ENCODE results near the gene UHRF1. TPM values are rescaled to one million over a fixed set of nuclear protein-coding genes. Genes with fewer than 3 reads are reported as not detected.

UHRF1 gene
- polyA plus RNA-seq, 1 of the 3 experiments (the other 2 are of a cell fraction): 43.4 TPM

DNA sequence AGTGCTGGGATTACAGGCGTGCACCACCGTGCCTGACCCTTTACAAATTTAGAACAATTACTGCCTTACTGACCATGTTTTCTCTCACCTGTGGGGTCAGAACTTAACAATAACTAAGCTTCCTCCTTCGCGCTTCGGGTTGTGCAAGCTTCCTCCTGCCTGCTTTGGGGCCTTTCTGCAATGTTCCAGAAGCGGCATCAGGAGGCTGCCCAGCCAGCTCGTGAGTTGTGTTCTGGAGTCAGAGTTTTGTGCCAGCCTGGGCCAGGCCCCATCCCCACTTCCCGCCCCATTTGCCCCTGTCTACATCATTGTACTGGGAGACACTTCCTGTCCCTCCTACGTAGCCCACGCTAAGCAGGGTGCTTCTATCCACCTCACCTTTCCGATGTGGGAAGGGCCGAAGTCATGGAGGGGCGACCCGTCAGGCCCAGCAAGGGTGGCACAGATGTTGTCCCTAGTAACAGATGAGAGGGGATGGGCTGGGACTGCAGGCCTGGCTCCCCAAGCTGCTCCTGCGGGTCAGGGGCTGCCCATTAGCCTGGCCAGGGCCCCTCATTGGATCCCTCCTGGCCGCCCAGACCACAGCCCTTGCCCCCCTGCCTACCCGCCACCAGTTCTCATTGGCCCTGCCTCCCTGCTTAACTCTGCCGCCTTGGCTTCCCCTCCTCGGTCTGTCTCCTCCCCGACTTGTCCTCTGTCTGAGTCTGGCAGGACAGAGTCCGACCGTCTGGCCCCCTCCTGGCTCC, 13.4 kb downstream of the UHRF1 start:
- Histone ChIP-seq H3K9me3 (no peaks in the 10 kb centered on the region), H3K27me3 (ENCODE audit: insufficient read depth) (no peaks in the 10 kb centered on the region), H3K36me3 (replicated peaks in 1 of 2; ENCODE audit: control insufficient read depth in 1 of 2, insufficient read depth in 2 of 2, low read length in 1 of 2) (peaks cover 0 to 7% of the 10 kb centered on the region in 2 experiments), H4K20me1 (ENCODE audit: insufficient read depth) (peaks cover 20% of the 10 kb centered on the region; the same call in 1 of the 2 replicates), H3K79me2 (ENCODE audit: insufficient read depth) (peaks cover 99% of the 10 kb centered on the region), H2AFZ (ENCODE audit: low read depth) (no peak overlapping the region), H3F3A (replicated peaks; ENCODE audit: insufficient read depth) (peaks cover 11% of the 10 kb centered on the region), H3K9me2 (no peaks in the 10 kb centered on the region), H3K4me2 (no peak overlapping the region), H3K4me1 (ENCODE audit: control insufficient read depth in 1 of 2, insufficient read depth in 2 of 2, low read depth in 1 of 2, low read length in 1 of 2) (peaks cover 0 to 7% of the 10 kb centered on the region in 2 experiments; a peak in 1 of 4 replicates), H3K27ac (ENCODE audit: low read depth in 2 of 2, low read length in 1 of 2) (no peak overlapping the region; a peak in 1 of 4 replicates), H3K4me3 (ENCODE audit: low read depth in 2 of 2, low read length in 1 of 2) (no peak overlapping the region), H3K9ac (no peak overlapping the region)
- CTCF ChIA-PET: interaction anchor here (0.9 to 1.0 kb wide), 2 partner anchors 10 to 11 kb away, joined by 3 to 5 read pairs; no protein-coding TSS in a partner anchor
- WGBS (ENCODE audit: low lambda C conversion rate): 90% methylated on average over 22 of the region's 22 CpGs
- TF ChIP-seq FOXJ3 (CRISPR knock-in tag; IDR thresholded peaks at IDR 0.05): no peak
- TF ChIP-seq, protein P1, sequence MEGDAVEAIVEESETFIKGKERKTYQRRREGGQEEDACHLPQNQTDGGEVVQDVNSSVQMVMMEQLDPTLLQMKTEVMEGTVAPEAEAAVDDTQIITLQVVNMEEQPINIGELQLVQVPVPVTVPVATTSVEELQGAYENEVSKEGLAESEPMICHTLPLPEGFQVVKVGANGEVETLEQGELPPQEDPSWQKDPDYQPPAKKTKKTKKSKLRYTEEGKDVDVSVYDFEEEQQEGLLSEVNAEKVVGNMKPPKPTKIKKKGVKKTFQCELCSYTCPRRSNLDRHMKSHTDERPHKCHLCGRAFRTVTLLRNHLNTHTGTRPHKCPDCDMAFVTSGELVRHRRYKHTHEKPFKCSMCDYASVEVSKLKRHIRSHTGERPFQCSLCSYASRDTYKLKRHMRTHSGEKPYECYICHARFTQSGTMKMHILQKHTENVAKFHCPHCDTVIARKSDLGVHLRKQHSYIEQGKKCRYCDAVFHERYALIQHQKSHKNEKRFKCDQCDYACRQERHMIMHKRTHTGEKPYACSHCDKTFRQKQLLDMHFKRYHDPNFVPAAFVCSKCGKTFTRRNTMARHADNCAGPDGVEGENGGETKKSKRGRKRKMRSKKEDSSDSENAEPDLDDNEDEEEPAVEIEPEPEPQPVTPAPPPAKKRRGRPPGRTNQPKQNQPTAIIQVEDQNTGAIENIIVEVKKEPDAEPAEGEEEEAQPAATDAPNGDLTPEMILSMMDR (IDR thresholded peaks at IDR 0.05): no peak
- TF ChIP-seq NFIC (IDR thresholded peaks at IDR 0.05; ENCODE audit: borderline replicate concordance): no peak
- no peak for TF ChIP-seq TCF12 (IDR thresholded peaks at IDR 0.05)
- TF ChIP-seq TAF1 (IDR thresholded peaks at IDR 0.05; ENCODE audit: borderline replicate concordance, low read depth, low read length): no peak
- TF ChIP-seq, protein P2, sequence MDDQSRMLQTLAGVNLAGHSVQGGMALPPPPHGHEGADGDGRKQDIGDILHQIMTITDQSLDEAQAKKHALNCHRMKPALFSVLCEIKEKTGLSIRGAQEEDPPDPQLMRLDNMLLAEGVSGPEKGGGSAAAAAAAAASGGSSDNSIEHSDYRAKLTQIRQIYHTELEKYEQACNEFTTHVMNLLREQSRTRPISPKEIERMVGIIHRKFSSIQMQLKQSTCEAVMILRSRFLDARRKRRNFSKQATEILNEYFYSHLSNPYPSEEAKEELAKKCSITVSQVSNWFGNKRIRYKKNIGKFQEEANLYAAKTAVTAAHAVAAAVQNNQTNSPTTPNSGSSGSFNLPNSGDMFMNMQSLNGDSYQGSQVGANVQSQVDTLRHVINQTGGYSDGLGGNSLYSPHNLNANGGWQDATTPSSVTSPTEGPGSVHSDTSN (IDR thresholded peaks at IDR 0.05): no peak
- TF ChIP-seq SMC3 (IDR thresholded peaks at IDR 0.05; ENCODE audit: low read depth, low read length): no peak
- no peak for TF ChIP-seq RCOR1 (IDR thresholded peaks at IDR 0.05; ENCODE audit: low read length)
- TF ChIP-seq JUND (IDR thresholded peaks at IDR 0.05): no peak
- POLR2A ChIA-PET: interaction anchor here (1.0 kb wide), 1 partner anchor 10 kb away, joined by 4 read pairs; no protein-coding TSS in a partner anchor
- no peak for DNase-seq

DNA sequence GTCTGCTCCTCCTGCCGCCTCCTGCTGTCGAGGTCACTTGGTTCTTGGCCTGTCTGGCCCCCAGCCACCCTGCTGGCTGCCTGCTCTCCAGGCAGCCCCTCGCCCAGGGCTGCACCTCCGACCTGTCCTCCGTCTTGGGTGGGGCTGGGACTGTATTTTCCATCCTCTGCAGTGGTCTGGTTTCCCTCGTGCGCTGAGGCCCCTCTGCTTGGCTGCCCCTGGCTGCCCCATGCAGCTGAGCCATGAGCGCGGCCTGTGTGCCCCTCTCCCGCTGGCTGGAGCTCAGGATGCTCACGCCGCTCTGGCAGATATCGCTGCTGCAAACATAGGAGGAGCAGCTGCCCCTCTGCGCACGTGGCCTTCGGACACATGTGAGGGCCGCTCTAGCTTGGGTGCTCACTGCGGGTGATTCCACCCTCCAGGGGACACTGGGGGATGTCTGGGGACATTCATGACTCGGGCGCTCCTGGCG, 14.0 kb downstream of the UHRF1 start:
- peaks cover 20% of the 10 kb centered on the region; the same call in 1 of the 2 replicates for H4K20me1 ChIP-seq (ENCODE audit: insufficient read depth)
- no peak overlapping the region for H3K4me2 ChIP-seq
- ChIA-PET CTCF (interaction anchor here (0.9 kb wide), 1 partner anchor 11 kb away, joined by 3 read pairs; no protein-coding TSS in a partner anchor), POLR2A (no interaction called here)
- H2AFZ ChIP-seq (ENCODE audit: low read depth): no peak overlapping the region
- DNase-seq: no peak
- WGBS (ENCODE audit: low lambda C conversion rate): 93% methylated on average over 15 of the region's 21 CpGs
- H3K79me2 ChIP-seq (ENCODE audit: insufficient read depth): peaks cover 99% of the 10 kb centered on the region
- H3K27me3 ChIP-seq (ENCODE audit: insufficient read depth): no peaks in the 10 kb centered on the region
- TF ChIP-seq NRF1 (IDR thresholded peaks at IDR 0.05; ENCODE audit: low read depth, low read length): no peak
- H3K9me3 ChIP-seq: no peaks in the 10 kb centered on the region
- H3K36me3 ChIP-seq (replicated peaks in 1 of 2; ENCODE audit: control insufficient read depth in 1 of 2, insufficient read depth in 2 of 2, low read length in 1 of 2): peaks cover 0 to 7% of the 10 kb centered on the region in 2 experiments
- H3K9ac ChIP-seq: no peak overlapping the region
- H3F3A ChIP-seq (replicated peaks; ENCODE audit: insufficient read depth): peaks cover 11% of the 10 kb centered on the region
- no peak overlapping the region; a peak in 1 of 4 replicates for H3K27ac ChIP-seq (ENCODE audit: low read depth in 2 of 2, low read length in 1 of 2)
- no peak overlapping the region for H3K4me3 ChIP-seq (ENCODE audit: low read depth in 2 of 2, low read length in 1 of 2)
- no peaks in the 10 kb centered on the region for H3K9me2 ChIP-seq
- H3K4me1 ChIP-seq (ENCODE audit: control insufficient read depth in 1 of 2, insufficient read depth in 2 of 2, low read depth in 1 of 2, low read length in 1 of 2): peaks cover 0 to 7% of the 10 kb centered on the region in 2 experiments; a peak in 1 of 4 replicates

All from SK-N-SH (cell line).